ENCODE results near the gene CTSV. TPM values are rescaled to one million over a fixed set of nuclear protein-coding genes. Genes with fewer than 3 reads are reported as not detected.

Gene CTSV
- total RNA-seq, 1 experiment from 2014 or later: 68.4 TPM

- no peak for TF ChIP-seq E2F5 (CRISPR knock-in tag; IDR thresholded peaks at IDR 0.05)
- no peak for TF ChIP-seq TEAD1 (CRISPR knock-in tag; IDR thresholded peaks at IDR 0.05)
- no peak for TF ChIP-seq CTCF (IDR thresholded peaks at IDR 0.05)
- no peak for TF ChIP-seq ZNF532 (CRISPR knock-in tag; IDR thresholded peaks at IDR 0.05; ENCODE audit: borderline replicate concordance)
Observed at GRCh38 chr9:97076238-97076637, 37.3 kb upstream of the CTSV start (continued).

- Mint-ChIP-seq H3K4me3 (no peak overlapping the region; the same call in 1 of the 2 replicates), H3K27me3 (ENCODE audit: low read depth) (no peaks in the 10 kb centered on the region; the same call in 1 of the 2 replicates), H3K27ac (no peak overlapping the region), H3K36me3 (no peaks in the 10 kb centered on the region), H3K4me1 (peaks cover 45% of the 10 kb centered on the region), H3K9me3 (no peaks in the 10 kb centered on the region)
- ATAC-seq (no peak), DNase-seq (ENCODE audit: low spot score) (no peak)
- TF ChIP-seq ZBTB21 (CRISPR knock-in tag; IDR thresholded peaks at IDR 0.05; ENCODE audit: borderline replicate concordance) (no peak), PRDM15 (CRISPR knock-in tag; IDR thresholded peaks at IDR 0.05) (no peak), ZNF317 (CRISPR knock-in tag; IDR thresholded peaks at IDR 0.05; ENCODE audit: borderline replicate concordance, low read depth) (no peak)
- ChIA-PET POLR2A (interaction anchor here (1.3 kb wide), 1 partner anchor 36 kb away, joined by 4 read pairs; the partner anchor contains the start of gene CTSV), CTCF (interaction anchor here (0.7 kb wide), 2 partner anchors 34 to 218 kb away, joined by 4 to 5 read pairs; no protein-coding TSS in a partner anchor)
Observed at GRCh38 chr9:97075289-97075985, 36.5 kb upstream of the CTSV start.

GRCh38 chr9:97073506-97073905 lies 34.6 kb upstream of the CTSV start:
- ChIA-PET POLR2A (interaction anchor here (0.6 to 0.9 kb wide), 2 partner anchors 34 to 35 kb away, joined by 3 to 4 read pairs; no protein-coding TSS in a partner anchor), CTCF (interaction anchor here (1.0 to 1.6 kb wide), 2 partner anchors 16 to 38 kb away, joined by 3 to 6 read pairs; no protein-coding TSS in a partner anchor)
- Mint-ChIP-seq H3K9me3 (no peaks in the 10 kb centered on the region), H3K36me3 (no peaks in the 10 kb centered on the region), H3K27ac (peak overlapping the region; percentile 67), H3K27me3 (ENCODE audit: low read depth) (no peaks in the 10 kb centered on the region), H3K4me3 (no peak overlapping the region), H3K4me1 (peaks cover 42% of the 10 kb centered on the region)
- DNase-seq (ENCODE audit: low spot score) (no peak), ATAC-seq (no peak)
- no peak for TF ChIP-seq ZNF138 (CRISPR knock-in tag; conservative IDR thresholded peaks at IDR 0.05)
- TF ChIP-seq ELF4 (CRISPR knock-in tag; IDR thresholded peaks at IDR 0.05; ENCODE audit: low read depth): no peak
- TF ChIP-seq ZNF512 (CRISPR knock-in tag; IDR thresholded peaks at IDR 0.05; ENCODE audit: borderline replicate concordance): no peak
- TF ChIP-seq EMX1 (CRISPR knock-in tag; IDR thresholded peaks at IDR 0.05): no peak
- no peak for TF ChIP-seq AR (CRISPR knock-in tag; IDR thresholded peaks at IDR 0.05)
- TF ChIP-seq TEAD1 (CRISPR knock-in tag; IDR thresholded peaks at IDR 0.05): no peak
- no peak for TF ChIP-seq CDX4 (CRISPR knock-in tag; IDR thresholded peaks at IDR 0.05; ENCODE audit: borderline replicate concordance)

Measured in WTC11 (cell line).